Skeletal muscle satellite cell (primary cell): ENCODE data around the gene IFT43.

Experiments used
- H3K27me3 ChIP-seq: 2 replicates; pipeline ENCODE4 v1.7.0; 2013; ENCODE audit warnings: low read length; ENCODE audit not compliant: control insufficient read depth, insufficient read depth
- H3K36me3 ChIP-seq: 2 replicates; pipeline ENCODE4 v1.7.0; 2013; ENCODE audit warnings: mild to moderate bottlenecking, control low read depth, low read length; ENCODE audit not compliant: insufficient read depth
- H3K4me1 ChIP-seq: 2 replicates; pipeline ENCODE4 v1.7.0; 2013; ENCODE audit warnings: low read length; ENCODE audit not compliant: control insufficient read depth, insufficient read depth
- H3K4me2 ChIP-seq: 2 replicates; pipeline ENCODE4 v1.7.0; 2013; ENCODE audit warnings: mild to moderate bottlenecking, low read length
- H3K4me3 ChIP-seq: 2 replicates; pipeline ENCODE4 v1.7.0; 2013; ENCODE audit warnings: low read length
- H3K9ac ChIP-seq: 2 replicates; pipeline ENCODE4 v1.7.0; 2013; ENCODE audit warnings: mild to moderate bottlenecking, low read depth, low read length, moderate library complexity
- H3K9me3 ChIP-seq: replicated peaks from 2 replicates; pipeline ENCODE4 v1.7.0; 2013; ENCODE audit warnings: mild to moderate bottlenecking, control low read depth, low read length

The IFT43 gene

GRCh38 chr14:75969891-75970290 is 15.7 kb upstream of the IFT43 start:
- Histone ChIP-seq H3K4me3 (no peak overlapping the region), H3K9ac (no peak overlapping the region), H3K4me2 (no peak overlapping the region), H3K27me3 (no peaks in the 10 kb centered on the region), H3K9me3 (no peaks in the 10 kb centered on the region), H3K36me3 (no peaks in the 10 kb centered on the region), H3K4me1 (peaks cover 6% of the 10 kb centered on the region)

GRCh38 chr14:75970989-75971388 is 14.6 kb upstream of the IFT43 start:
- no peaks in the 10 kb centered on the region for H3K9me3 ChIP-seq
- H3K36me3 ChIP-seq: no peaks in the 10 kb centered on the region
- H3K4me2 ChIP-seq: no peak overlapping the region
- peaks cover 6% of the 10 kb centered on the region for H3K4me1 ChIP-seq
- no peak overlapping the region for H3K4me3 ChIP-seq
- H3K27me3 ChIP-seq: no peaks in the 10 kb centered on the region
- no peak overlapping the region for H3K9ac ChIP-seq

- Histone ChIP-seq H3K9me3 (no peaks in the 10 kb centered on the region), H3K4me2 (no peak overlapping the region), H3K36me3 (no peaks in the 10 kb centered on the region), H3K4me3 (no peak overlapping the region), H3K27me3 (no peaks in the 10 kb centered on the region), H3K4me1 (peaks cover 6% of the 10 kb centered on the region), H3K9ac (no peak overlapping the region)
Measured at GRCh38 chr14:75971509-75971908, 14.1 kb upstream of the IFT43 start.

GRCh38 chr14:75972801-75973421 is 12.7 kb upstream of the IFT43 start:
- H3K36me3 ChIP-seq: no peaks in the 10 kb centered on the region
- no peak overlapping the region for H3K4me2 ChIP-seq
- H3K9me3 ChIP-seq: no peaks in the 10 kb centered on the region
- H3K4me3 ChIP-seq: no peak overlapping the region
- H3K4me1 ChIP-seq: peaks cover 9% of the 10 kb centered on the region
- H3K27me3 ChIP-seq: no peaks in the 10 kb centered on the region
- no peak overlapping the region for H3K9ac ChIP-seq

- Histone ChIP-seq H3K36me3 (no peaks in the 10 kb centered on the region), H3K4me2 (no peak overlapping the region), H3K9me3 (no peaks in the 10 kb centered on the region), H3K4me1 (peaks cover 29% of the 10 kb centered on the region), H3K9ac (no peak overlapping the region), H3K27me3 (no peaks in the 10 kb centered on the region), H3K4me3 (no peak overlapping the region)
Measured at GRCh38 chr14:75976826-75977581, 8.6 kb upstream of the IFT43 start.

GRCh38 chr14:75977582-75977943 is 8.0 kb upstream of the IFT43 start:
- Histone ChIP-seq H3K4me1 (peaks cover 29% of the 10 kb centered on the region), H3K4me2 (no peak overlapping the region), H3K36me3 (no peaks in the 10 kb centered on the region), H3K27me3 (no peaks in the 10 kb centered on the region), H3K9me3 (no peaks in the 10 kb centered on the region), H3K4me3 (no peak overlapping the region), H3K9ac (no peak overlapping the region)

- H3K9ac ChIP-seq: no peak overlapping the region
- H3K4me1 ChIP-seq: peaks cover 29% of the 10 kb centered on the region
Measured at GRCh38 chr14:75978249-75978731, 7.3 kb upstream of the IFT43 start.

GRCh38 chr14:75979071-75979571 is 6.4 kb upstream of the IFT43 start:
- peaks cover 29% of the 10 kb centered on the region for H3K4me1 ChIP-seq

More at GRCh38 chr14:75978249-75978731, 7.3 kb upstream of the IFT43 start:
- Histone ChIP-seq H3K36me3 (no peaks in the 10 kb centered on the region), H3K9me3 (no peaks in the 10 kb centered on the region), H3K4me2 (no peak overlapping the region), H3K27me3 (no peaks in the 10 kb centered on the region), H3K4me3 (no peak overlapping the region)

GRCh38 chr14:75979648-75980565 is 5.7 kb upstream of the IFT43 start:
- Histone ChIP-seq H3K9ac (no peak overlapping the region), H3K4me3 (peak overlapping the region; percentile 43), H3K4me1 (peaks cover 29% of the 10 kb centered on the region)

More at GRCh38 chr14:75979071-75979571, 6.4 kb upstream of the IFT43 start:
- H3K36me3 ChIP-seq: no peaks in the 10 kb centered on the region
- no peak overlapping the region for H3K4me3 ChIP-seq
- no peak overlapping the region for H3K9ac ChIP-seq
- peaks cover 4% of the 10 kb centered on the region for H3K27me3 ChIP-seq
- H3K9me3 ChIP-seq: no peaks in the 10 kb centered on the region
- H3K4me2 ChIP-seq: peak overlapping the region; percentile 89

GRCh38 chr14:75980856-75981255 is 4.7 kb upstream of the IFT43 start:
- peak overlapping the region; percentile 86 for H3K9ac ChIP-seq
- H3K4me2 ChIP-seq: peak overlapping the region; percentile 89
- H3K9me3 ChIP-seq: no peaks in the 10 kb centered on the region
- H3K36me3 ChIP-seq: no peaks in the 10 kb centered on the region
- H3K4me3 ChIP-seq: peak overlapping the region; percentile 83
- peaks cover 29% of the 10 kb centered on the region for H3K4me1 ChIP-seq
- peaks cover 4% of the 10 kb centered on the region for H3K27me3 ChIP-seq

More at GRCh38 chr14:75979648-75980565, 5.7 kb upstream of the IFT43 start:
- H3K9me3 ChIP-seq: no peaks in the 10 kb centered on the region
- peaks cover 4% of the 10 kb centered on the region for H3K27me3 ChIP-seq
- peak overlapping the region; percentile 89 for H3K4me2 ChIP-seq
- no peaks in the 10 kb centered on the region for H3K36me3 ChIP-seq
